Right atrium auricular region (tissue), 2 donors: ENCODE measurements around the gene ARHGEF18. TPM values are rescaled to one million over a fixed set of nuclear protein-coding genes. Genes with fewer than 3 reads are reported as not detected.

ENCODE experiments used
- DNase-seq: peaks from one replicate; pipeline ENCODE4 v3.0.0-alpha.2; 2019; ENCODE audit warnings: low spot score
- H3K27ac ChIP-seq, 2 donors: fragments of 200-600 bp; sonication (generic); 1 replicate in 1 of 2; 2 replicates in 1 of 2; pipeline ENCODE4 v1.5.1; 2016 to 2019
- H3K27me3 ChIP-seq, 2 donors: fragments of 200-600 bp; sonication (generic); one replicate each; pipeline versions ENCODE4 v1.5.1 to v1.6.0; 2017 to 2019
- H3K36me3 ChIP-seq: fragments of 200-600 bp; sonication (generic); one replicate; pipeline ENCODE4 v1.5.1; 2016
- H3K4me1 ChIP-seq, 2 donors: fragments of 200-600 bp; sonication (generic); one replicate each; pipeline versions ENCODE4 v1.5.1 to v1.6.0; 2017 to 2019
- H3K4me3 ChIP-seq, 2 donors: fragments of 200-600 bp; sonication (generic); 1 replicate in 1 of 2; 2 replicates in 1 of 2; pipeline ENCODE4 v1.5.1; 2017 to 2019; ENCODE audit warnings: mild to moderate bottlenecking in 1 of 2, moderate library complexity in 1 of 2
- H3K9me3 ChIP-seq, 2 donors: fragments of 200-600 bp; sonication (generic); one replicate each; pipeline ENCODE4 v1.5.1; 2019
- total RNA-seq, 2 donors: library from RNA; depleted of rRNA; stranded (reverse); fragments of >200 nt; gene quantifications; one replicate each; pipeline ENCODE4 v1.1.0, GENCODE V29; 2016
- TF ChIP-seq, protein P1 (sequence below), 2 donors: fragments of 200-600 bp; sonication (generic); IDR thresholded peaks; one replicate each; pipeline ENCODE4 v1.5.1; 2019; ENCODE audit warnings: antibody characterized with exemption in 2 of 2

The ARHGEF18 gene
- total RNA-seq, 2 donors from 2014 or later, result 8.3 to 14.0 TPM

DNA sequence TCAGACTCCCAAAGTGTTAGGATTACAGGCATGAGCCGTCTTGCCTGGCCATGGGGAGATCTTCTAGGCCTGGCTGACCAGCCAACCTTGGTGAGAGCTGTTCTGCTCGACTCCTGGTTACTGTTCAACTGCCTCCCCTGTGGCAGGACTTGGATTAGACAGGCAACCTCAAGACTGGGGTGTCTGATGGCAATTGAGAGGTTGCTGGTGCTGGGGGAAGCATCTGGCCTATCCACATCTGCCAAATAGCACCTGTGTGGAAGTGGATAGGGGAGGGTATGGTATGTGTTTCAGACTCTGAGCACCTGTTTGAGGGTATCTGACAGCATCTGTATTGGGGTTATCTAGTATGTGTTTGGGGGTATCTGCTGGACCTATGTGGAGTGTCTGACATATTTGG, 44.7 kb downstream of the ARHGEF18 start:
- Histone ChIP-seq H3K4me3 (no peak overlapping the region), H3K4me1 (peaks cover 0 to 20% of the 10 kb centered on the region in 2 donors), H3K27me3 (no peaks in the 10 kb centered on the region), H3K36me3 (no peaks in the 10 kb centered on the region), H3K27ac (no peak overlapping the region), H3K9me3 (no peaks in the 10 kb centered on the region)
- no peak for DNase-seq
- TF ChIP-seq, protein P1, sequence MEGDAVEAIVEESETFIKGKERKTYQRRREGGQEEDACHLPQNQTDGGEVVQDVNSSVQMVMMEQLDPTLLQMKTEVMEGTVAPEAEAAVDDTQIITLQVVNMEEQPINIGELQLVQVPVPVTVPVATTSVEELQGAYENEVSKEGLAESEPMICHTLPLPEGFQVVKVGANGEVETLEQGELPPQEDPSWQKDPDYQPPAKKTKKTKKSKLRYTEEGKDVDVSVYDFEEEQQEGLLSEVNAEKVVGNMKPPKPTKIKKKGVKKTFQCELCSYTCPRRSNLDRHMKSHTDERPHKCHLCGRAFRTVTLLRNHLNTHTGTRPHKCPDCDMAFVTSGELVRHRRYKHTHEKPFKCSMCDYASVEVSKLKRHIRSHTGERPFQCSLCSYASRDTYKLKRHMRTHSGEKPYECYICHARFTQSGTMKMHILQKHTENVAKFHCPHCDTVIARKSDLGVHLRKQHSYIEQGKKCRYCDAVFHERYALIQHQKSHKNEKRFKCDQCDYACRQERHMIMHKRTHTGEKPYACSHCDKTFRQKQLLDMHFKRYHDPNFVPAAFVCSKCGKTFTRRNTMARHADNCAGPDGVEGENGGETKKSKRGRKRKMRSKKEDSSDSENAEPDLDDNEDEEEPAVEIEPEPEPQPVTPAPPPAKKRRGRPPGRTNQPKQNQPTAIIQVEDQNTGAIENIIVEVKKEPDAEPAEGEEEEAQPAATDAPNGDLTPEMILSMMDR (IDR thresholded peaks at IDR 0.05), result no peak

DNA sequence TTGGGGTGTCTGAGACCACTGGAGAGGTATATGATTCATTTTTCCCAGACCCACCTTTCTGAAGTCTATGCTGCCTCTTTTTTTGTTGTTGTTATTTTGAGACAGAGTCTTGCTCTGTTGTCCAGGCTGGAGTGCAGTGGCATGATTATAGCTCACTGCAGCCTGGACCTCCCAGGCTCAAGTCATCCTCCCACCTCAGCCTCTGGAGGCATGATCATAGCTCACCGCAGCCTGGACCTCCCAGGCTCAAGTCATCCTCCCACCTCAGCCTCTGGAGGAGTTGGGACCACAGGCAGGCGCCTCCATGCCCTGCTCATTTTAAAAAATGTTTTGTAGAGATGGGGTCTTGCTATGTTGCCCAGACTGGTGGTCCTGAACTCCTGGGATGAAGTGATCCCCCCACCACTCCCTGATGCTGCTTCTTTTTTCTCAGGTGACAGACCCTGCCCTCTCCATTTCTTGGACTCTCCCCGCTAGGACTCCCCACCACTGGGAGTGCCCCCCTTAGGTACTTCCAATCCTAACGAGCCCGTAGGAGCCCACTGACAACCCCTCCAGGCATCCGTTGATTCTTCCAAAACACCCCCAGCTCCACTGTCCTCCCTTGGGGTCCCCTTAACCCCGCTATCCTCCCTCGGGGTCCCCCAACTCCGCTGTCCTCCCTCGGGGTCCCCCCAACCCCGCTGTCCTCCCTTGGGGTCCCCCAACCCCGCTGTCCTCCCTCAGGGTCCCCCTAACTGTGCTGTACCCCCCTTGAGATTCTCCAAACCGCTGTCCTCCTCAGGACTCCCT, 45.4 kb downstream of the ARHGEF18 start:
- DNase-seq, result no peak
- TF ChIP-seq, protein P1 (IDR thresholded peaks at IDR 0.05), result no peak
- peak overlapping the region; percentile 74 to 85 for H3K27ac ChIP-seq

DNA sequence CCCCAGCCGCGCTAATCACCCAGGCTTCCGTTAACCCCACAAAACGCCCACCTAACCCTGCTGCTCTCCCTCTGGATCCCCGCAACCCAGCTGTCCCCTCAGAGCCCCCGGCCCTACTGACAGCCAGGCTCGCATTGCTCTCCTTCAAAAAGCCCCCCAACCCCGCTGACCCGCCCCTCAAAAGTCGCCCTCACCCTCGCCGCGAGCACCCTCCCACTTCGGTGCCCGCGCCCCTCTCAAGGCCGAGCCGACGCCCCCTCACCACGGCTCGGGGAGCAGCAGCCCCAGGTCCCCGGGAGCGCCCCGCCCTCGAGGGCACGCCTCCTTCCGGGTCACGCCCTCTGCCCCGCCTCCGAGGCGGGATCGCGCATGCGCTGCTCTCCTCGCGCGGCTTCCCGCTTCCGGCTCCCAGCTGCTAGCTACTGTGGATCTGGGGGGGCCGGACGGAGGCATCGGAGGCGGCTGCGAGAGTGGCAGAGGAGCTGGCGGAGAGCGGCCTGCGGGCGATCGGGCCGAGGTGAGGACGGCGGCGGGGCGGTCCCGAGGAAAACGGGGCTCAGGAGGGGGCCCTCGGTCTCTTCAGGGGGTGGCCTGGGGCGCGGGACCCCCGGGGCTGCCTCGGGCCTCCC, 46.1 kb downstream of the ARHGEF18 start:
- no peaks in the 10 kb centered on the region for H3K27me3 ChIP-seq
- no peaks in the 10 kb centered on the region for H3K36me3 ChIP-seq
- DNase-seq, result peak; percentile 82
- peak overlapping the region; percentile 74 to 85 for H3K27ac ChIP-seq
- no peaks in the 10 kb centered on the region for H3K9me3 ChIP-seq
- TF ChIP-seq, protein P1 (IDR thresholded peaks at IDR 0.05), result peak in 1 of 2 donors; percentile 13
- H3K4me3 ChIP-seq, result peak overlapping the region; percentile 99 to 100
- H3K4me1 ChIP-seq, result peaks cover 0 to 20% of the 10 kb centered on the region in 2 donors

More for the DNA sequence above, 45.4 kb downstream of the ARHGEF18 start:
- H3K4me3 ChIP-seq, result peak overlapping the region; percentile 99 to 100
- no peaks in the 10 kb centered on the region for H3K27me3 ChIP-seq
- H3K4me1 ChIP-seq, result peaks cover 0 to 20% of the 10 kb centered on the region in 2 donors
- H3K36me3 ChIP-seq, result no peaks in the 10 kb centered on the region
- no peaks in the 10 kb centered on the region for H3K9me3 ChIP-seq

DNA sequence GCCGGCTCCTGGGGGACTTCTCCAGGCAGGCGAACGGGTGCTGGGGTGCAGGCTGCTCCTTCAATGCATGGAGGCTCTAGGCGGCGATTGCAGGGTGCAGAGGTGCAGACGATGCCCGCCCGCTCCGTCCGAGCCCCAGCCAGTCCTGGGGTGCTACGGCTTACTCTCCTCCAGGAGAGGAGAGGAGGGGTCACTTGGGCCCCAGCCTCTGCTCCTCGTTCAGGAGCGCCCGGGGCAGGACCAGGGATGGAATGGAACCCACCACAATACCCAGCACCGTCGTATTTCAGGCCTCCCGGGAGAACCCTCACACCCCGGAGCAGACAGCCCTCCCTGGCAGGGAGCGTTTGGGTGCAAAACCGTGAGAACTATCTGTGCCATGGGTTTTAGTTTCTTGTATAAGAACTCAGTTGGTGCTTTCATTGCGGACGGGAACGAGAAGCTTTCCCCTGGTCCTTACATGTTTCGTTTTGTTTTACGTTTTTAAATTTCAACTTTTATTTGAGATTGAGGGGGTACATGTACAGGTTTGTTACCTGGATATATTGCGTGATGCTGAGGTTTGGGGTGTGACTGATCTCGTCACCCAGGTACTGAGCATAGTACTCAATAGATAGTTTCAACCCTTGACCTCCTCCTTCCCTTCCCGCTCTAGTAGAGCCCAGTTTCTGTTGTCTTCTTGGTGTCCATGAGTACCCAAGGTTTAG, 46.8 kb downstream of the ARHGEF18 start:
- H3K4me3 ChIP-seq, result peak overlapping the region; percentile 99 to 100
- no peaks in the 10 kb centered on the region for H3K9me3 ChIP-seq
- no peak for DNase-seq
- no peaks in the 10 kb centered on the region for H3K27me3 ChIP-seq
- TF ChIP-seq, protein P1 (IDR thresholded peaks at IDR 0.05), result no peak
- peak overlapping the region; percentile 74 to 85 for H3K27ac ChIP-seq
- no peaks in the 10 kb centered on the region for H3K36me3 ChIP-seq
- H3K4me1 ChIP-seq, result peaks cover 0 to 20% of the 10 kb centered on the region in 2 donors

DNA sequence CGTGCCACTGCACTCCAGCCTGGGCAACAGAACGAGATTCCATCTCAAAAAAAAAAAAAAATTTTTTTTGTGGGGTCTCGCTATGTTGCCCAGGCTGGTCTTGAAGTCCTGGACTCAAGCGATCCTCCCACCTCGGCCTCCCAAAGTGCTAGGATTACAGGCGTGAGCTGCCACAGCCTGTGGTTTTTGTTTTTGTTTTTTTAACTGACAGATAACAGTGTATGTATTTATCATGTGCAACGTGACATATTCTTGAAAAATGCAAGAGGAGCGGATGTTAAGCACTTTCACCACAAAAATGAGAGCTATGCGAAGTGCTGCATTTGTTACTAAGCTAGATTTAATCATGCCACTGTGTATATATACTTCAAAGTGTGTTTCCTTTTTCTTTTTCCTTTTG, 49.0 kb downstream of the ARHGEF18 start:
- Histone ChIP-seq H3K4me1 (peaks cover 0 to 20% of the 10 kb centered on the region in 2 donors), H3K27ac (no peak overlapping the region)
- TF ChIP-seq, protein P1 (IDR thresholded peaks at IDR 0.05), result no peak

More for the DNA sequence above, 49.0 kb downstream of the ARHGEF18 start:
- no peaks in the 10 kb centered on the region for H3K36me3 ChIP-seq
- no peak for DNase-seq
- no peaks in the 10 kb centered on the region for H3K27me3 ChIP-seq
- H3K4me3 ChIP-seq, result no peak overlapping the region
- H3K9me3 ChIP-seq, result no peaks in the 10 kb centered on the region

Other genes with a start within 250 kb of the ARHGEF18 start
- 100 to 1,000 TPM in 1 of 2 donors, 10 to 100 TPM in 1; 50.8 to 118 TPM for gene INSR, start 54.5 kb upstream of the ARHGEF18 start, total RNA-seq
- gene PEX11G, start 140.1 kb downstream of the ARHGEF18 start, total RNA-seq, result 1 to 10 TPM; 1.0 to 1.1 TPM
- 100 to 1,000 TPM; 109 to 119 TPM for gene ZNF358, start 167.2 kb downstream of the ARHGEF18 start, total RNA-seq
- gene MCOLN1, start 173.7 kb downstream of the ARHGEF18 start, total RNA-seq, result 10 to 100 TPM; 11.2 to 13.0 TPM
- 10 to 100 TPM; 45.3 to 70.6 TPM for gene PNPLA6, start 186.8 kb downstream of the ARHGEF18 start, total RNA-seq
- gene CAMSAP3, start 246.9 kb downstream of the ARHGEF18 start, total RNA-seq, result under 1 TPM; 0.26 to 0.55 TPM